Islet of Langerhans (tissue), 1 donor: ENCODE data around the gene PRR5L.

Experiments
- FAIRE-seq: peaks from one replicate; lab custom pipeline; 2011; peaks lifted over from hg19 to GRCh38; lab: Jason Lieb, UNC

Gene PRR5L

DNA sequence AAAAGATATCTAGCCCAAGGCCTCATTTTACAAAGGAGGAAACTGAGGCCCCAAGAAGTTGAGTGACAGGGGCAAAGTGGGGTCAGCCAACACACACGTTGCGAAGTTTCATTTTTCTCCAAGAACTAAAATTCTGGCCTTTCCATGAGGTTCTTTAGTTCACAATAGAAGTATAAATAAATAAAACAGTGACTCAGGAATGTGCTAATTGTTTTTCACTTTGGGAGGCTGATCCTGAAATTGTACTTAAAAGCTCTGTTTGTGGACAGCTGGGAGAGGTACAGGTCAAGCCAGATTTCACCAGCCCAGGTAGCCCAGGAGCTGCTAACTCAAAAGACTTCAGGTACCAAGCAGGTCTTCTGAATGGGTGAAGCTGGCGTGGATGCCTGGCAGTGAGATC, 108.7 kb downstream of the PRR5L start:
- no peak for FAIRE-seq

DNA sequence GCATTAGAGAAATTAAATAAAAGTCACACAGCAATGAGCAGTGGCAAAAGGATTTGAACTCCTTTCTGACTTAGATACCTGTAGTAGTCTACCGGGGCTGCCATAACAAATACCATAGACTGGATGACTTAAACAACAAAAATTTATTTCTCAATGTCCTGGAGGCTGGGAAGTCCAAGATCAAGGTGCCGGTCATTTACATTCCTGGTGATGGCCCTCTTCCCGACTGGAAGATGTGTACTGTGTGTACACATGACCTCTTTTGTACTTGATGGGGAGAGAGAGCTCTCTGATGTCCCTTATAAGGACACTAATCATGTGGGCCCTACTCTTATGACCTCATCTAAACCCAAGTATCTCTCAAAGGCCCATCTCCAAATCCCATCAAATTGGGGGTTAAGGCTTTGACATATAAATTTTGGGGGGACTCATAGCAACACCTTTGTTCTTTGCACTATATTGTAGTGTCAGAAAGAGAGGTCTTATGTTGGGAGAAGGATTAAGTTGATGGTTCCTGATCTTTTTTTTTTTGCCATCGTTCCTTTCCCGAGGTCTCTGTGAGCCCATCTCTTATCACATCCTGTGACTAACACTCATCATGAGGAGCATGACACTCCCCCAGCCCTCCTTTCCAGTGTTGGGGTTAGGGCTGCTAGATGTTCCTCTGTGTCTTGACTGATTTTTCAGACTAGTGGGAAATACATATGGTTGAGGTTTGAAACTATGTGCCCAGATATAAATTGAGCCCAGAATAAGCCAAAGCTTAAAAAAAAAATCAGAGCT, 109.7 kb downstream of the PRR5L start:
- FAIRE-seq = no peak

DNA sequence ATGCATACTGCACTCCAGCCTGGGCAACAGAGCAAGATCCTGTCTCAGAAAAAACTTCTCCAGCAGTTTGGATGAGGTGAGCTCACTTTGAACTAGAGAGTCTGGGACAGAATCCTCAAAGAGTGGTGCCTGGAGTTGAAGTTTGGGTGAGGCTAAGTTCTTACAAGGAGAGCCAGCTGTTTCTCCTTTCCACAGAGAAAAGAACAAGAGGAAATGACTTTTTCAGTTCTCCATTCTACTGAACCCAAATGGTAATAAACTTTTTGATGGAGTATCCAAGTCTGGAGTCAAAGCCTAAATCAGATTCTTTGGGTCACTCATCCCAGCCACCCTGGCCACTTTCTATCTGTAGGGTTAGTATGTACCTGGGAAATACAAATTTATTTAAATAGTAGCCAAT, 111.3 kb downstream of the PRR5L start:
- no peak for FAIRE-seq

DNA sequence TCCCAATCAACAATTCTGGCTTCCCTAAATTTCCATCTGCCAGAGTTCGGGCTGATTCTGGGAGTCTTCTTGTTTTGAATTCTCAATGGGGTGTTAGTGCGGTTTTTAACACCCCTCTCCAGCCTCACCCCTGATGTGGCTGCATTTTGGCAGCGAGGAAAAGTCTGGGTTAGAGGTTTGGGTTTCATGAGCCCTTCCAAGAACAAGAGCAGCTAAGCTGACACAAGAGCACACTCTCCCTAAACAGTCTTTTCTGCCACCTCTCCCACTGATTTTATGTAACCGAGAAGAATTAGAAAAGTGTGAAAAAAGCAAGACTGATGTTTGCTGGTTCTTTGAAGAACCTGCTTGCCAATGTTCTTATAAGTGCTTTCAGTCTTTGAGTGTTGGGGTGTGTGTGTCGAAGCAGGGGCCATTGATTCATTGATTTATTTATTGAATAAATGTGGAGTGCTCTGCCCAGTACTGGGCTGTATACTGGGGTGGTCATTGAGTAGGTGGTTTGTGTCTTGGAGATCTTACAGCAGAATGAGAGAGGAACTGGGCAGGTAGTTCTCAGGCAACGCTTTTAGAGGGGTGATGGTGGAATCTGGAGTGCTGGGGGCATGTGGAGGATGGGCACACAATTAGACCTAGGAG, 112.5 kb downstream of the PRR5L start:
- no peak for FAIRE-seq

DNA sequence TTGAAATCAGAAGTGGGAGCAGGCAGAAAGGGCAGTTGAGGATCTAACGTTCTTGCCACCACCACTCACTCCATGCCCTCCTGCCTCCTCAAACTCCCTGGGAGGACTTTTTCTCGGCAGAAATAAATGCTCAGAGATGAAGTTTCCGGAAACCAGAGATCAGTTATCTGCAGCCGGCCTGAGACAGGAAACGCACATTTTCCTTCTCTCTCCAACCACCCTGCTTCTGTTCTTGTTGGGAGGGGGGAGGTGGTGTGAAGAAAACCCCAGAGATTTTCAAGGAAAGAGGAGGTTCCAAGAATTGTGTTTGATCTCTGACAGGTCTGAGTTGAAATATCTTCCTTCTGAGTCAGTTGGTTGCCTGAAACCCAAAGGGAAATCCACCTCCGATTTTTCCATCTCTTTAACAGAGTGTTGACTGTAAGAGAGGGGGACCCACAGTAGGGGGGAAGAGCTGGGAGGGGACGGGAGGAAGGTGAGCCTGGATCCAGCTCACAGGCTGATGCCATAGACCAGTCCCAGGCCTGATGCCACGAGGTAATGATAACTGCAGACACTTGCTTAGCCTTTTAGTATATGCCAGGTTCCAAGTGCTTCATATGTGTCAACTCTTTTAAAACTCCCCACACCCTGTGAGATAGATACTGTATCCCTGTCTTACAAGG, 113.2 kb downstream of the PRR5L start:
- FAIRE-seq = no peak

DNA sequence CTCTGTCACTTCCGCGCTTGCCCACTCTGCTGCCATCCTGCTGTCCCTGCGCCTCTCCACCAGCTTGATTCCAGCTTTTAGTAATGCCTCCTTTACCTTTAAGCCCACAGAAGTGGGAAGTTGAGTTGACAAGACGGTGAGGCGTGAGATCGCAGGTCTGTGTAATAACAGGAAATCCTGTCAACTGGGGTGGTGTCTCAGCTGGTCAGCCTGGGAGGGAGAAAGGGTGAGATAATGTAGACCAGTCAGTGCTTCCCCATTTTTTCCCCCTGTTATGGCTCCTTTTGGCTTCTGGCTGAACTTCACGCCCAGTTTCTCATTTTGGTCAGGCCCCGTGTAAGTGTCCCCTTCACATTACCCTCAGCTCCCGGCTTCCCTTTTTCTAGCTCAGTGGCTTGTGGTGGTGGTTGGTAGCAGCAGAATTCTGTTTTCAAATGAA, 115.1 kb downstream of the PRR5L start:
- no peak for FAIRE-seq

DNA sequence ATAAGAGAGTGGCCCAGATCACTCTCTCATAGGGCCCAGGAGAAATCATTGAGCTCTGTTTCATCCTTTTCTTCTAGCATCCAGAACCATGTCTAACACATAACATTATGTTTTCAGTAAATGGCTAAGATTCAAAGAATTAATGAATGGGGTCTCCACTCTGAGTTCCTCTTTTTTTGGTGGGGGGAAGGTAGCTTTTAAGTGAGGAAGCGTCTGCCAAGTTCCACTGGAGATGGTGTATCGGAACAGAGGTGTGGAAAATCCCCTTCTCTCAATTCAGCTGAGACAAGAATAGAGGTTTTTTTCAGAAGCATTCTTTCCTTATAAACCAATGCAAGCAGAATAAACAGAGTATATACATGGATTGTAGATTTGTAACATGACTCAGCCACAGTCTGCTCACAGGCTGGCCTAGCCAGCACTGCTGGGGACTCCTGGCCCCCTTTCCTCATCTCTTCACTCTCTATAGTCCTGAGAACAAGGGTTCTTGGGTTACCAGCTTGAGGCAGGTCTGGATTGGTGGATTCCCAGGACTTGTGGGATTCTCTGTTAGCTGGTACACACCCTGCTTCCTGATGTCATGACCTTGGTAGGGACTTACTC, 116.8 kb downstream of the PRR5L start:
- no peak for FAIRE-seq

DNA sequence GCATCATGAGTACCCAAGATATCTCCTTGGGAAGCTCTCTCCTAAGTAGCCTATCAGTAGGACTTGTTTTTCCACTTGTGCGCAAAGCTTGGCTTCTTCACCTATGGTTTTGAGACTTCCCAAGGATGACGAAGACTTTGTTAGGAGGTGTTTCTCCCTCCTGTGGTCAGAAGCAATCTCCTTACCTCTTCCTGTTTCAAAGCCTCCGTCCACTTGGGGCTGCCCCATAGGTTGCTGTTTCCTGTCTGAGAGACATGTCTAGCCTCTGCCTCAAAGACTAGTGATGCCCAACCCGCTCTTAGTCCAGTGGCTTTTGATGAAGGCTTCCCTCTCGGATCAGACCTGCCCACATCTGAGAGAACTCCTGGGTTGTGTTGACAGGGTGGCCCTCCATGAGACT, 121.1 kb downstream of the PRR5L start:
- no peak for FAIRE-seq

DNA sequence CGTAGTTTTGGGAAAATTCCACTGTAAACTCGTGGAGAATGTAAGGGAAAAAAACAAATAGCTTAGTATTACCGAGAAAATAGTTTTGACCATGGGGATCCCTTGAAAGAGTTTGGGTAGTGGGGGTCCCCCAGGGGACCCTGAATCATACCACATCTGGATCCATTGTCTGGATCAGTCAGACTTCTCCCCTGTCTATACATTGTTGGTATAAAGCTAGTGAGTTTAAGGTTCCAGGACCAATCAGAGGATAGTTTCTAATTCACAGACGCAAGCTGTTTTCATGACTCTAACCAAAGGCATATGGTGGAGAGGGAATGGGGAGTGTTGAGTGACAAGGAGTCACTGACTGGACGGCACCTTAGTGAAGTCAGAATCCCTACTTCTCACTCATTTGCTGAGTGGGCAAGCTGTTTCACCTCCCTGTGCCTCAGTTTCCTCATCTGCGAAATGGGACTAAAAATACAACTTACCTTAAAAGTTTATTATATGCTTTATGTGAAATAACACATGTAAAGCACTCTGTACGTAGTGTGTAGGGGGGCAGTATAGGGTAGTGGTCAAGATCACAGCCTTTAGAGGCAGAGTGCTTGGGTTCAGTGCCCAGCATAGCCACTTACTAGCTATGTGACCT, 123.8 kb downstream of the PRR5L start:
- no peak for FAIRE-seq

DNA sequence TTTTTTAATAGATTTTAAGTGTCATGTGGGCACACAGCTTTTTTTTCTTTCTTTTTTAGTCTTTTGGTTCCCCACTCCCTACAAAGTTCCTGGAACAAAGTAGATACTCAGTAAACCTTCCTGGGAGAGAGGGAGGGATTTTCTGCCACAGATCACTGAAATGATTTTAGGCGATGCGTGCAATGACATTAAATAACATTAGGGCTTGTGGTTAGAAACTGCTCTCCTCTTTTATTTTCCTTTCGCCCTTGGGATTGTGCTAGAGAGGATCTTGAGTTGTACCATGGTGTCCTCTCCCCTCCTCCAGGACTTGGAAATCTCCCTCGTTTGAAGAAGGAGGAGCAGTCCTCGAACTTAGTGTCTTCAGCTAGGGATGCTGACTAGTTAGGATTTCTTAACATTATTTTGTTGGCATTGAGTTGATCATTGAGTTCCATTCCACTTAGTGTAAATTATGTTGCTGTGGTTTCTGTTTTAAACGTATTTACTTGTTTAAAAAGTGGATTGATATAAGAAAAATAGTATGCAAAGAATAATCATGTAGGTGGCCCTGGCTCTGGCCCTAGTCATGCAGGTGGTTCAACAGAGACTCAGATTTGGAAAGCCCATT, 125.6 kb downstream of the PRR5L start:
- FAIRE-seq = no peak

DNA sequence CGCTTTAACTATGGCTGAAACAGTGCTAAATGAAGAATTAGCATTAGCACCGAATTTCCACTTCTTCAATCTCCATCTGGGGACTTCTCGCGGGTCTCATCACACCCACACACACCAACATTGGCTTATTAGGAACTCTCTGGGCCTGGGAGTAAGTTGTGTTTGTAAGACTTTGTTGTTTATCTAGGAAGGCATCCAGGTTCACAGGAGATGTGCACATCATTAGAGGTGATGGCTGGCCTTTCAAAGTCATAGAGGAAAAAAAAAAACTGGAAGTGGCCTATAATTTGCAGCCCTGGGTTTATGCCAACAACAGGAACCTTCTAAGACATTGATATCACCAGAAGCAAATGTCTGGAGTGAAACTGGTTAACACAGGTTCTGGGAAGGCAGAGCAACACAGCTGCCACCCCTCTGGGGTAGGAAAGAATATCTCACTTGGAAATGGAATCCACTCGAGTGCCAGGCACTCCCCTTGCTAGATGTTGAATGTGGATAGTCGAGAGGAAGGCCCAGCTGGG, 129.5 kb downstream of the PRR5L start:
- FAIRE-seq = no peak

DNA sequence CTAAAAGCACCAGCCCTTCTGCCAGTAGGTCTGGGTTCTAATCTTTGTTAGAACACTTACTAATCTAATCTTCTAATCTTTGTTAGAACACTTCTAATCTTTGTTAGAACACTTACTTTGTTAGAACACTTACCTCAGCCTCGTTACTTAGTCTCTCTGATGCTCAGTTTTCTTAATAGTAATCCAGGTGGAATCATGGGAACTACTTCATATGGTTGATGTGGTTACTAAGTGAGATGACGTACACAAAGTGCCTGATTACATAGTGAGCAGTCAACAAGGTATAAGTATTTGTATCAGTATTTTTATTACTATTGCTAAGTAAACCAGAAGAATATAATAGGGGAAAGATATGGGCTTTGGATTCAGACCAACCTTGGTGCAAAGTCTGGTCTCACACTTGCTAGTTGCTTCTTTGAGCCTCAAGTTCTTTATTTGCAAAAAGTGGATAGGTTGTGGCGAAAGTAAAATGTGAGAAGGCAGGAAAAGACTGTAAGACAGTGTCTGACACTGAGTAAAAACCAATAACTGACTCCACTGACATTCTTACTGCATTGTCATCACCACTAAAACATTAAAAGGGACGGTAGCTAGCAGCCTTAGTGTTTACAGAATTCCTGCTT, 130.2 kb downstream of the PRR5L start:
- FAIRE-seq = no peak

DNA sequence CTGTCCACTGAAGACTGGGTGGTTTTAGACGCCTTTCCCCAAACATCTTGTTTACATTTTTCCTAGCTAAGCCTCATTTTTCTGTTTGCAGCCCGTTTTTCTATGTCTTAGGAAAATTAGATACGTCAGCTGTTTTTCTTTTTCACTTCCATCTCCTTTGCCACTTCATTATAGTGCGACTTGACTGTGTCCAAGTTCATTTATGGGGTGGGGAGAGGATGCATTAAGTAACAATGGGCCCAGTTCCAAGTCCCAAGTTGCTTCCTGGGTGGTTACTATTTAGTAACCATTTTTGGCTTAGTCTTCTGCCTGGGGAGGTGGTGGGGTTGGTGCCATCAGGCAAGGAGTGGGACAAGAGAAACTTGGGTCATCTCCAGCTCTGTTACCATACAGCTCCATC, 131.0 kb downstream of the PRR5L start:
- no peak for FAIRE-seq

DNA sequence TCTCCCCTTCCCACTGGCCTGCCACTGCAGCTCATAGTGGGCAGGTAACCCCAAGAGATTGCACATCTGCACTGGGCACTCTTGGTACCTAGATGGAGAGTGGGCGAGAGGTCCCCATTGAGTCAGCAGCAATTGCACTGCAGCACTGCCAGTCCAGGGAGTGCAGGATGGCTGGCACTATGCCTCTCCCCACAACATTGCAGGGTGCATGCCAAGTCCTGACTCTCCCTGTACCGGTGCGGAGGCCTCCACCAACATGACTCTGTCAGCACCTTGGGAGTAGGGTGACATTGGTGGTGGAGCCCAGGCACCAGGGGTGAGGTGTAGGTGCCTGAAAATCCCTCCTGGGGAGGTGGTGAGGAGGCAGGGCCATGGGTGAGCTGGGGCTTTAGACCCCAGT, 131.8 kb downstream of the PRR5L start:
- no peak for FAIRE-seq

DNA sequence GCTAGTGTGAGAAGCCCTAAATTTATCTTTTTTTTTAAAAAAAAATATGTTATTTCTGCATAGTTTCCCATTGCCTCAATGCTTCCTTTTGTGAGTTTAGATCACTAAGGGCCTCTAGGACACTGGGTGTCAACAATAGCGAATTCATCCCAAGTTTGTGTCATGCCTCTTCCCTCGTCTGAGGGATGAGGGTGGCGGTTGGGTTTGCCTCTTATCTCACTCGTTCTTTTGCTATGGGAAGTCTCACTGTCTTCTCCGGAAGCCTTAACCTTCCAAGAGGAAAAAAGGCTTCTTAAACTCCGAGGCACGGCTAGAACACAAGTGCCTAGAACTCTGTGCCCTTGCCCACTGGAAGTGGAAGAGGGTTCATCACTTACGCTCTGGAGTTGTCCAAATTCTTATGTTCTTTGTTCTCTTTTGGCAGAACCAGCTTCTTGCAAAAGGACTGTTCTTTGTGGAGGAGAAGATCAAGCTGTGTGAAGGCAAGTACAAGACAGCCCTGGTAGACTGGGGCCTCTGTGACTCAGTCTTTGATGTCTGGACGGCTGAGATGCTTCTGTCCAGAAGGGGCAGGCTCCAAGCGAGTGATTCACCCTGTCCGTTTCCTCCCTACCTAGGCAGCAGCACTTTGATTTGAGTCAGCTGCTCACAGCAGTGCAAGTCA, 135.5 kb downstream of the PRR5L start:
- FAIRE-seq = no peak

DNA sequence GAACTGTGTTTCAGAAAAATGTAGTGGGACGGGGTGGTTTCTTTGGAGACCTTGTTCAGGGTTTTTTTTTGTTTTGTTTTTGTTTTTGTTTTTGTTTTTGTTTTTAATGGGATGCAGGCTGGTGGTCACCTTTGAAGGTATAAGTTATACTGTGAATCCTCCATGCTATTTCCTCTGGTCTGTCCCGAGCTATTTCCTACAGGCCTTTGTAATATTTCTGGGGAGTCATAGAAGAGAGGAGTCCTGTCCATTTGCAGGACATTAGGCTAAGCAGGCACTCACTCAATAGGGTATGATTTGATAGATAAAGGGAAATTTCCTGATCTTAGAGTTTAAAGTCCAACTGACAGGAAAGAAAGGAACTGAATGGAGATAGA, 136.0 kb downstream of the PRR5L start:
- FAIRE-seq = no peak

DNA sequence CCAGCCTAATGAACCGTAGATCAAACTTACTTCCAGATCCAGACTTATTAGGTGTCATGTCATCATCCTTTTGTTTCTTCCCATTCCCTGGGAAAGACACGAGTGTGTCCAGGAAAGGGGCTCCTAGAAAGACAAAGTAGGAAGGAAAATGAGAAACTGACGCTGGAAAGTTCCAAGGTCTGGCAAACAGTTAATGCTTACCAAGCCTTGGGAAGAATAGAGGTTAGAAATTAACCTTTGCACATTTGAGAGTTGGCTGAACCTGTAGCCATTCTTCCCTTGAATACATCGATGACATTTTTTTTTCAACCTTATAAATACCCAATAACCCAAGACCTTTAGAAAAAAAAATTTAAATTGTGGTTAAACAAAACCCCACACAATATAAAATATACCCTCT, 136.7 kb downstream of the PRR5L start:
- no peak for FAIRE-seq

DNA sequence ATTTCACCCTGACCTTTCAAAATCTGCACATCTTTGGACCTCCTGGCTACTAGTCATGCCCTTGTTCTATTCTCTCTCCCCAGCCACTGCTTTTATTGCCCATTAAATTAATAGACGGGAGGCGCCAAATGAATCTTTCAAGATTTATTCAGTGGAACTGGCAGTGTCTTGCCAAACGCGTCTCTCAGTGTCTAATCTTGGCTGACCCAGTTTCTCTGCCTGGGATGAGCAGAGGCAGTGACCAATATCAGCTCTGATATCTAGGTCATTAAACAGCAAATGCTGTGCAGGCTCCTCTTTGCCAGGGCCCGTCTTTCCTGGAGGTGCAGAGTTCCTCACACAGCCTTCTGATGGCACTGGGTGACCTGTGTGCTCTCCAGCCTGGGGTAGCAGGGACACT, 140.0 kb downstream of the PRR5L start:
- FAIRE-seq = no peak

DNA sequence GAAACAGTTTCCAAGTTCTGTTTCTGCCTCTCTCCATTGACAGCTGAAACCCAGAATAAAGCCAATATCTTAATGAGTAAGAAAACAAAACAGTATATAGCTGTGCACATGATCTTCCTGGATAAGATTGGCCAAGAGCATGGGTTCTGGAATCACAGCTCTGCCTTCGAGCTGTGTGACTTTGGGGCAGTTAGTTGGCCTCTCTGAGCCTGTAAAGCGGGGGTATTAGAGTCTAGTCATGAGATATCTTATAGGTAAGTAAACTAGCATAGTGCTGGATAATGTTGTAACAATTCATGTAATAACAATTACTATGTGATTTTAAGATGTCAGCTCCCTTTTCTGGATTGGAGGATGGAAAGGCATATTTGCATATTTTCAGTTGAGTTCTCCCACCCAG, 140.5 kb downstream of the PRR5L start:
- no peak for FAIRE-seq

DNA sequence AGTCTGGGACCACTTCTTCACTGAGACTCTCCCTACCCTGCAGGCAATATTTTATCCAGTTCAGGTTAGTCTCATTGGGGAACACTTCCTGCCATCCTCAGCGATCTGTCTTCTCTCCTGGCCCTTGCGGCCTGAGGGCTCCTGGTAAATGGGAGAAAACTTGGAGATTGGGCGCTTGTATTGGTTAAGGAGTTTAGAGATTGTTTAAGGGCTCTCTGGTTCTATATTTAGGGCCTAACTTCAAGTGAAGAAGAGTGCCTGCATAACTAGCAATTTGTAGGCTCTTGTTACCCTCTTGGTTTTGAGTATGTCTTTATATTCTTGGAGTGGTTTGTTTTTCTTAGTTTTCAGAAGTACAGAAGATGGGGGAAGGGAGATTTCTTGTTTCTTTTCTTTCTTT, 141.3 kb downstream of the PRR5L start:
- no peak for FAIRE-seq

DNA sequence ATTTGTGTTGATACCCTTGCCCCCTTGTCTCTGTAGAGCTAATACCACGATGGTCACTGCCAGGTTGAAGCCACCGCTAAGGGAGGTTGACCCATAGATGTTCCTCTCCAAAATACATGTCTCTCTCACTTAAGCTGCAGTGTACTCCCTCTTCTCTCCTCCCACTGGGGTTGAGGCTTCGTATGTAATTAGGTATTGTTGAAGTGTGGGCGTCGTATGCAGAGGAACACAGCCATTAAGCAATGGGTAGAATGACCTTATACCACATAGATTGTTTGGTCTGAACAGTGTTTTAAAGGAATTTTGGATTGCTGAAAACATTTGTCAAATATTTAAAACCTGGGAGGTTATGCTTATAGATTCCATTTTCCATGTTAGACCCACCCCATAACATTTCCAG, 142.0 kb downstream of the PRR5L start:
- no peak for FAIRE-seq
